B cell (primary cell): Measurements from ENCODE around the gene NTN5.

Experiments used
- CTCF ChIP-seq: fragments of 200-600 bp; IDR thresholded peaks from one replicate; pipeline ENCODE4 v1.8.0; 2022; ENCODE audit warnings: antibody characterized with exemption, mild to moderate bottlenecking
- EZH2 ChIP-seq: IDR thresholded peaks from 2 replicates; pipeline ENCODE4 v1.6.1; 2012; ENCODE audit warnings: borderline replicate concordance, low read depth, mild to moderate bottlenecking, moderate library complexity, low read length; ENCODE audit not compliant: insufficient read depth, poor library complexity, severe bottlenecking

DNA sequence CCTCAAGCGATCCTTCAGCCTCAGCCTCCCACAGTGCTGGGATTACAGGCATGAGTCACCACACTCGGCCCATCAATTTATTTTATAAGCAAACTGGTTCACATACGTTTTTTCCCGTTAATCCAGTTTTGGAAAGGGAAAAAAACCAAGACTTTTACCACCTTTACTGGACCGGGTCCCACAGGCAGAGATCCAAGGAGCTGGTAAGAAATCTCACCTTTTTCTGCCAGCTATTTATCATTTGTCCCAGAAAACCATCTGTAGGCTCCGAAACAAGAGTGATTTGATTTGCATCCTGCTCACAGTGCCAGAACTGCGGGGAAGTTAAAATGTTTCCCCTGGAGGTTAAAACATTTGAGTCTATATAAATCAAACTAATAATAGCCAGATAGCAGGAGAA lies 16.6 kb upstream of the NTN5 start:
- no peak for TF ChIP-seq EZH2
- TF ChIP-seq CTCF: no peak
